Measurements from ENCODE around the gene TWNK. TPM values are rescaled to one million over a fixed set of nuclear protein-coding genes. Genes with fewer than 3 reads are reported as not detected.
A peak's percentile ranks its signal among the peaks of the same experiment; 100 is the strongest.

TWNK gene
- total RNA-seq, 1 donor, result 3.3 TPM

DNA sequence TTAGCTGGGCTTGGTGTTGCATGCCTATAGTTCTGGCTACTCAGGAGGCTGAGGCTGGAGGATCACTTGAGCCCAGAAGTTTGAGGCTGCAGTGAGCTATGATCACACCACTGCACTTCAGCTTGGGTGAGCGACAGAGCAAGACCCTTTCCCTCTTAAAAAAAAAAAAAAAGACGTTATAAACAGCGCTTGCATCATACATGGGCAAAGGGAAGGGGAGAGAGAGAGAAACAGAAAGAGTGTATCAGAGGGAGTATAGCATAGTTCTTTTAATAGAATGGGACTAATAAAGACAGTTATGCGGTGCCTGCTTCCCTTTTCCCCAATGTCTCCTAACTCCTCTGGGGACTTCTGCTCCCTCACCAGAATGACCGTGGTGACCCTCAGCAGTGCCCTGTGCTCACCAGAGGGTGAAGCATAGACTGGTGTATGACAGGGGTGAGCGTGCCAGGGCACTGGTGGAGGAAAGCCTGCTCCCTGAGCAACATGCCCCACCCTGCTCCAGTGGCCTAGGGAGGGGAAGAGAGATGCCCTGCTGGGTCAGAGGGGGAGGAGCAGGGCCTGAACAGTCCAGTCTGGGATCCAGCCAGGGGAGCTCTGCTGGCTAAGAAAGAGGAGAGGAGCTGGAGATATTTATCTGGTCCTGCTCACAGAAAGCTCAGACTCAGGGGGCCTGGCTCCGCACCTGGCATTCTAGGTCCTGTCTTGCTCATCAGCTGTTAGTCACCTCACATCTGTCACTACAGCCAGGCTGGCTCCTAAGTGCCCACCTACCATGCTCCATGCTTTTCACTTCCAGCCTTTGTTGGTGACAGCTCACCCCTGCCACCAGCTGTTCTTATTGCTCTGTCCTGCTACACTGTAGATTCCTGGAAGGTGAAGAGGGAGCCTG lies 41.3 kb downstream of the TWNK start:
- DNase-seq (ENCODE audit: insufficient read length, low spot score, missing footprints), result no peak

DNA sequence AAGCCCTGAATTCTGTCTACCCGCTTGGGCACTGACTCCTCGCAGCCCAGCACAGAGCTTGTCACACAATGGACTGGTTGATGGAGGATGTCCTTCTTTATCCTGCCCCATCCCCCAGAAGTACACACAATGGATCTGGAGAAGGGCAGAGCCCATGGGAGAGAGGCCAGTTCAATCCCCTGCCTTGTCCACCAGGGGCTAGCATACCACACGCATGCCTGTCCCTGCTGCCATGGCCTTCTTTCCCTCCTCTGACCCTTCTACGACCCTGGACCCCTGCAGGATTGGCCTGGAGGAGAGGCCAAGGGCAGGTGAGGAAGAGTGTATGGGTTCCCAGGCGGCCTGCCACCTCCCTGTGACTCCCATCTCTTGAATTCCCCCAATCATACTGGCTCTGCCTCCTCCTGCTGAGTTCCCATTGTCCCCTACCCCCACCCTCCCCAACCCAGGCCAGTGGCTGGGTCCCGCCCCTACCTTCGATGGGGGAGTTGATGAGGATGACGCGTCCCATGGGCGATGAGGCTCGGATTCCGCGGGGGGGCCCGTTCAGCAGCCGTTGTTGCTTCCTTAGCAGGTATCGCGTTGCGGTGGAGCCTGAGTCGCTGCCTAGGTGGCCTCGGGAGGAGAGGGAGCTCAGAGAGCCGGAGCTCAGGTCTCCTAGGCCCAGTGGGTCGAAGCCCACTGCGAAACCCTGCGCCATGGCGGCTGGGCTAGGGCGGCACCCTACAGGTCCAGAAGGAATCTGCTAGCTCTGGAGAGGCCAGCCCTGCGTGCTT lies 42.4 kb downstream of the TWNK start:
- peak; percentile 64 for DNase-seq (ENCODE audit: insufficient read length, low spot score, missing footprints)
- Histone ChIP-seq H3K4me2 (ENCODE audit: insufficient read depth, low read length) (no peak overlapping the region), H3K27ac (ENCODE audit: low read depth, low read length) (no peak overlapping the region)

More for the DNA sequence above, 41.3 kb downstream of the TWNK start:
- H3K9me3 ChIP-seq (ENCODE audit: low read depth, low read length), result no peaks in the 10 kb centered on the region
- TF ChIP-seq, protein P1, sequence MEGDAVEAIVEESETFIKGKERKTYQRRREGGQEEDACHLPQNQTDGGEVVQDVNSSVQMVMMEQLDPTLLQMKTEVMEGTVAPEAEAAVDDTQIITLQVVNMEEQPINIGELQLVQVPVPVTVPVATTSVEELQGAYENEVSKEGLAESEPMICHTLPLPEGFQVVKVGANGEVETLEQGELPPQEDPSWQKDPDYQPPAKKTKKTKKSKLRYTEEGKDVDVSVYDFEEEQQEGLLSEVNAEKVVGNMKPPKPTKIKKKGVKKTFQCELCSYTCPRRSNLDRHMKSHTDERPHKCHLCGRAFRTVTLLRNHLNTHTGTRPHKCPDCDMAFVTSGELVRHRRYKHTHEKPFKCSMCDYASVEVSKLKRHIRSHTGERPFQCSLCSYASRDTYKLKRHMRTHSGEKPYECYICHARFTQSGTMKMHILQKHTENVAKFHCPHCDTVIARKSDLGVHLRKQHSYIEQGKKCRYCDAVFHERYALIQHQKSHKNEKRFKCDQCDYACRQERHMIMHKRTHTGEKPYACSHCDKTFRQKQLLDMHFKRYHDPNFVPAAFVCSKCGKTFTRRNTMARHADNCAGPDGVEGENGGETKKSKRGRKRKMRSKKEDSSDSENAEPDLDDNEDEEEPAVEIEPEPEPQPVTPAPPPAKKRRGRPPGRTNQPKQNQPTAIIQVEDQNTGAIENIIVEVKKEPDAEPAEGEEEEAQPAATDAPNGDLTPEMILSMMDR (IDR thresholded peaks at IDR 0.05; ENCODE audit: extremely low read depth, low read depth, low read length), result no peak
- H3K27ac ChIP-seq (ENCODE audit: low read depth, low read length), result no peak overlapping the region
- peaks cover 19% of the 10 kb centered on the region for H3K4me1 ChIP-seq (ENCODE audit: insufficient read depth, low read length)
- peaks cover 11% of the 10 kb centered on the region for H3K79me2 ChIP-seq (ENCODE audit: insufficient read depth, low read length)
- H4K20me1 ChIP-seq (ENCODE audit: insufficient read depth, low read length), result peaks cover 7% of the 10 kb centered on the region
- no peak overlapping the region for H2AFZ ChIP-seq (ENCODE audit: low read length)
- H3K27me3 ChIP-seq (ENCODE audit: insufficient read depth, low read length), result peaks cover 13% of the 10 kb centered on the region
- no peak overlapping the region for H3K4me2 ChIP-seq (ENCODE audit: insufficient read depth, low read length)
- H3K4me3 ChIP-seq (ENCODE audit: insufficient read depth, low read length), result no peak overlapping the region
- no peaks in the 10 kb centered on the region for H3K36me3 ChIP-seq (ENCODE audit: insufficient read depth, low read length)

GRCh38 chr10:101030496-101031127 lies 43.3 kb downstream of the TWNK start:
- H3K36me3 ChIP-seq (ENCODE audit: insufficient read depth, low read length), result peaks cover 13% of the 10 kb centered on the region
- H3K4me2 ChIP-seq (ENCODE audit: insufficient read depth, low read length), result peak overlapping the region; percentile 86
- TF ChIP-seq, protein P1 (IDR thresholded peaks at IDR 0.05; ENCODE audit: extremely low read depth, low read depth, low read length), result no peak
- H3K4me3 ChIP-seq (ENCODE audit: insufficient read depth, low read length), result peak overlapping the region; percentile 82
- DNase-seq (ENCODE audit: insufficient read length, low spot score, missing footprints), result peak; percentile 69
- H3K79me2 ChIP-seq (ENCODE audit: insufficient read depth, low read length), result peaks cover 30% of the 10 kb centered on the region
- H2AFZ ChIP-seq (ENCODE audit: low read length), result peak overlapping the region; percentile 97
- peaks cover 19% of the 10 kb centered on the region for H4K20me1 ChIP-seq (ENCODE audit: insufficient read depth, low read length)
- H3K27ac ChIP-seq (ENCODE audit: low read depth, low read length), result no peak overlapping the region
- H3K4me1 ChIP-seq (ENCODE audit: insufficient read depth, low read length), result peaks cover 19% of the 10 kb centered on the region
- H3K27me3 ChIP-seq (ENCODE audit: insufficient read depth, low read length), result peaks cover 13% of the 10 kb centered on the region
- no peaks in the 10 kb centered on the region for H3K9me3 ChIP-seq (ENCODE audit: low read depth, low read length)

More for the DNA sequence above, 42.4 kb downstream of the TWNK start:
- H2AFZ ChIP-seq (ENCODE audit: low read length), result no peak overlapping the region
- peaks cover 21% of the 10 kb centered on the region for H3K79me2 ChIP-seq (ENCODE audit: insufficient read depth, low read length)
- H3K36me3 ChIP-seq (ENCODE audit: insufficient read depth, low read length), result peaks cover 4% of the 10 kb centered on the region
- TF ChIP-seq, protein P1 (IDR thresholded peaks at IDR 0.05; ENCODE audit: extremely low read depth, low read depth, low read length), result no peak
- H3K27me3 ChIP-seq (ENCODE audit: insufficient read depth, low read length), result peaks cover 13% of the 10 kb centered on the region
- H3K9me3 ChIP-seq (ENCODE audit: low read depth, low read length), result no peaks in the 10 kb centered on the region
- no peak overlapping the region for H3K4me3 ChIP-seq (ENCODE audit: insufficient read depth, low read length)
- H4K20me1 ChIP-seq (ENCODE audit: insufficient read depth, low read length), result peaks cover 10% of the 10 kb centered on the region
- peaks cover 19% of the 10 kb centered on the region for H3K4me1 ChIP-seq (ENCODE audit: insufficient read depth, low read length)

Data from osteoblast (primary cell).